Activated T-helper 9 cell treated with anti-CD3 and anti-CD28 coated beads, Interleukin-2, amount 50 U/mL, for 16 hours (primary cell): ENCODE measurements around the gene ASTN1.
"Not testable (repeated sequence)": the region's sequence is repeated elsewhere in the genome, so short reads cannot be mapped to it uniquely, and the experiment has no call there.

ENCODE experiments used
- DNase-seq: peaks from one replicate; pipeline ENCODE4 v3.0.0-alpha.2; 2020; ENCODE audit warnings: low read depth

Gene ASTN1

DNA sequence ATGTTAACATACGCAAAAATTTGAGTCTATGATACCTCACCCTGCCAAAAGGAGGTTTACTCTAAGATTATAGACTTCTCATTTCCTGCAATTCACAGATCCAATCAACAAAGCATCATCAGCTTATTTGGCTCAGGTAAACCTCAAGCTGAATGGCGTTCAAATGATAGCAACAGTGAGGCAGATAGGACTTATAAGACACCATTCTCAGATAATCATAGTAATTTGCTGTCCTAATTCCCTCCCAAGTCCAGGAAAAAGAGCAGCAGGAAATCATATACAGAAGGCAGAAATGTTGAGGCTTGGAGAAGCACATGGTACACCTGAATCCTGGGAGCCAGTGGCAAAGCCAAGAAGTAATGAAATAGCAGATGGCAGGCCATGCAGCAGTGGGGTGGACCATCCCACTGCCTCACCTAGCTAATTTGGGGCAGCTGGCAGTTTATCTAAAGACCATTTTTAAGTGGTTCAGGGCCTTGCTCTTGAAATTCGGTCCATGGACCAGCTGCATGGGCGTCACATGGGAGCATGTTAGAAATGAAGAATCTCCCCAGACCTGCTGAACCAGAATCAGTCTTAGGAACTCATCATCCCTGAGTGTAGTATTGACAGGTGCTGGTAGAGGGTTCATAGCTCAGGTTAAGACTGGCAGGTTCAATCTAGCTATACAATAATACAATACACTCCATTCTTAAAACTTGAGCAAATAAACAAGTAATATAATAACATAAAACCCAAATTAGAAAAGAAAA is 57.7 kb downstream of the ASTN1 start:
- DNase-seq, result no peak

DNA sequence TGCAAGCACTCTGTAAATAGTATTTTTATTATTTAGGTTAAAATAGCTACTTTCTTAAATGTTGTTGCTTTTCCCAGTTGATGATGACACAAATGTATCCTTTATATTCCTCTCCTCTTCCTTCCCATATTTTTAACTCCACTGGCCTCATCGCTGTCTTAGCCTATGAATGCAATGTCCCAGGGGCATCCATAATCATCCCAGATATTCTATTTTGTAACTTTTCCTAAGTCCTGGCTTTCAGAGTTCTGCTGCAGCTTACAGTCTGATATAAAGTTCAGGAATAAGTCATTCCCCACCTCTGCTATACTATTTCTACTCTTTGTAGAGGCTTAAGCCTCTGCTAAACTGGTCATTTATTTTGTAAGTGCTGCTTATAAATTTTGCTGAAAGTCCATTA is 58.3 kb downstream of the ASTN1 start:
- DNase-seq, result no peak

DNA sequence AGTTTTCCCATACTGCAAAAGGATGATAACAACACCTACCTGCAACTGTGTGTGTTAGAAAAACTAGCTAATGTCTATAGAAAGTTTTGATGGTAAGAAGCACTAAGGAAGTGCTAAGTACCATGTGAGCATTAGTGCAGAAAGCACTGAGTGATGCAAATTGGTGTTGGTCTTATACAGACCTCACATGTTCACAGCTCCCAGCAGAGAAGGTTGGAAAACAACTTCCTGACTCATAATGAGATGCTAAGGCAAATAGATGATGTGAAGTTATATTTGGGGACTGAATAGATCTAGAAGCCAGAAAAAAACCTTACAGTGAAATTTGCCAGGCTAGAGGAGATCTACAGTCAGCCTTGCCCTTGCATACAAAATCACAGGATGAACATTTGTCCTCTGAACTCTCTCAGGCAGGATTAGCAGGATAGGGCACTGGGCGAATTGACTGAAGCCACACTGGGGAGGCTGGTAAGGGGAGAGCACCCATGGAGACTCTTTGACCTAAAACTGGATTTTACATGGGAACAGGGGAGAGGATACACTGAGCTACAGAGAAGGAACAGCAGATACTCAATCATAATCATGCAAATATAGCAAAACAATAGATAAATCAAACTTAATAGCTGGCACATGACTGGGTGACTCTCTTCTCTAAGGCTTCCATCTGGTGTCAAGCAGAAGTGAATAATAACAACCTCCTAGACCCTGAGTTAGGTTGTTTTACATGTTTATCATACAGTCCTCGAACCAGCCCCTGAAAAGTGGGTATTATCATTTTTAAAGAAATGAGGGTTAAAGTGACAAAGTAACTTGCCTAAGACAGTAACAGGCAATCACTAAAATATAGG is 61.3 kb downstream of the ASTN1 start:
- no peak for DNase-seq

DNA sequence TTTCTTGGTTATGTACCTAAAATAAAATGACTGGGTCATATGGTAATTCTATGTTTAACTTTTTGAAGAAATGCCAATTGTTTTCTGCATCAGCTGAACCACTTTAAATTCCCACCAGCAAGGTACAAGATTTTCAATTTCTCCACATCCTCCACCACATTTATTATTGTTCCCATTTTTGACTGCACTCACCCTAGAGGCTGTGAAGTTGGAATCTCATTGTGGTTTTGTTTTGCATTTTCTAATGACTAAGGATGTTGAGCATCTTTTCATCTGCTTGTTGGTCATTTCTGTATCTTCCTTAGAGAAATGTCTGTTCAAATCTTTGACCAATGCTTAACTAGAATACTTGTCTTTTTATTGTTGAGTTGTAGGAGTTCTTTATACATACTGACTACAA is 72.5 kb downstream of the ASTN1 start:
- no peak for DNase-seq

DNA sequence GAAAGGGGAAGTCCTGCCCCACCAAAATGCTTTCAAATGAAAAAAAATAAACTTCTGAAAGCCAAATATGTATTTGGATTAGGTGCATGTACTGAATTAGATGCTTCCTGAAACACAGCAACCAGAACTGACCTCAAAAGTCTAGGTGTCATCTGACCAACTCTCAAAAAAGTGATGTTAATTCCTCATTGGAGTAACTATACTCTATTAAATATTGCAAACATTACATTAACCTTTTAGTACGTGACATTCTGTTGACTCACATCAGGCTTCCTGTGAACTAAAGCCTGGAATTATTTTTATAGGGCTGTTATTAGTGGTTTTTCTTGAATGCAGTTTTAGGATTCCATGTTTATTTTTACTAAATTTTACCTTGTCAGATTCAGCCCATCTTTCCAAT is 73.5 kb downstream of the ASTN1 start:
- no peak for DNase-seq

DNA sequence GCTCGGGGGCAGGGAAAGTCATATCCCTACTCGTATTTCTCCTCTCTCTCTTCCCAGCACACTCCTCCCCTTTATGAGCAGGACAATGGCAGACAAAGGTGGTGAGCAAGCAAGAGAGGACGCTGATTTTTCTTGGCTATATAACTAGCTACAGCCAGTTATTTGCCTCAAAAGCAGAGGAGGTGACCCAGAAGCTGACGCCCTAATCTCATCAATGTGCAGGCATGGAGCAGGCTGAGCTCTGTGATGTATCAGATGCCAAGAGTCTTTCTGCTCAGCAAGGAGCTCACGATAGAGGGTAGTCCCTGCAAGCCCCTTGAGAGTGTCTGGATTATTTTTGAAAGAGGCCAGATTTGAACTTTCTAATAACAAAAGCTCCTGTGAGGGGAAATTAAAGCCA is 75.5 kb downstream of the ASTN1 start:
- no peak for DNase-seq

DNA sequence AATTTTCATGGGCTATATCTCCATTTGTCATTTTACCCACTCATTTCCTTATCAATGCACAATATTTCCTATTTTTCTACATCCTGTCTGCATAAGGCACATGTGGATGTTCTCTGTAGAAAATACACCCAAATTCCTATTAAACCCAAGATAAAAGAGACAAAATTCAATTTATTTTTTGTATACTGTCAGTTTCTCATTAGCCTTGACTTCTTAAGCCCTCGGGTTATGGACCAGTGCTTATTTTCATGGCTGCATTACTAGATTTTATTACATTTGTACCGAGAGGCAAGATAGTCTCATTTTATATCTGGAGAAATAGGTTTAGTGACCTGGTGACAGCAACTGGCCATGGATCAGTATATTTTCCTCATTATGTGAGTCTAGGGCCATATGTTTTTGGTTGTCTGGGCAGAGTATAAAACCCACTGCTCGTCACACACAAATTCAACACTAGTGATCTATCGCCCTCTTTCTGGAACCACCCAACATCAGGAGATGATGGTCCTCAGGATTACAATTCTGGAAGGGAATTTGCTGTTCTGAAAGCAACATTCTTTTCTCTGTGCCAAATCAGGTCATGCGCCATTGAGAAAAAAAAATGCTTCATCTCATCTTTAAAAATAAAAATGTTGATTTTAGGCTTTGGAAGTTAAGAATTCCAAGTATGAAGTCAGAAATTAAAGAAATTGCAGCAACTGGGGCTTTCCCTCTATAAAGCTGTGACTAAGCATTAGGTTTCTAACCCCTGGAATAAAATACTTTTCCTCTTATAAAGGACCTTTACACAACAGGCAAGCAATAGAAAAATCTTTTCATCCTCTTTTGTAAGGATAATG is 81.4 kb downstream of the ASTN1 start:
- no peak for DNase-seq

DNA sequence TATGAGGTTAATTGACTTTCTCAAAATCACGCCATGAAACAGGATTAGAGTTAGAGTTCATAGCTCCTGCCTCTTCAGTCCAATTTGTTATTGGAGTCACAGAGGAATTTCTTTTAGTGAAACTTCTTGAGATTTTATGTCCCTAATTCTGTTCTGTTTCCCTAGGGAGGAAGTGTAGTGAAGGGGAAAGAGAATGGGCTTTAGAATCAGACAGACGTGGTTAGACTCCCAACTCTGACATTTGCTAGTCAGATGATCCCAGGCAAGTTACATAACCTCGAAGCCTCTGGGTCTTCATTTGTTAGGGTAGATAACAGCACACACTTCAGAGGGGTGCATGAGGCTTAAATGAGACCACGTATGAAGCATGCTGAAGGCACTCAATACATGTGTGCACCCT is 83.9 kb downstream of the ASTN1 start:
- no peak for DNase-seq

DNA sequence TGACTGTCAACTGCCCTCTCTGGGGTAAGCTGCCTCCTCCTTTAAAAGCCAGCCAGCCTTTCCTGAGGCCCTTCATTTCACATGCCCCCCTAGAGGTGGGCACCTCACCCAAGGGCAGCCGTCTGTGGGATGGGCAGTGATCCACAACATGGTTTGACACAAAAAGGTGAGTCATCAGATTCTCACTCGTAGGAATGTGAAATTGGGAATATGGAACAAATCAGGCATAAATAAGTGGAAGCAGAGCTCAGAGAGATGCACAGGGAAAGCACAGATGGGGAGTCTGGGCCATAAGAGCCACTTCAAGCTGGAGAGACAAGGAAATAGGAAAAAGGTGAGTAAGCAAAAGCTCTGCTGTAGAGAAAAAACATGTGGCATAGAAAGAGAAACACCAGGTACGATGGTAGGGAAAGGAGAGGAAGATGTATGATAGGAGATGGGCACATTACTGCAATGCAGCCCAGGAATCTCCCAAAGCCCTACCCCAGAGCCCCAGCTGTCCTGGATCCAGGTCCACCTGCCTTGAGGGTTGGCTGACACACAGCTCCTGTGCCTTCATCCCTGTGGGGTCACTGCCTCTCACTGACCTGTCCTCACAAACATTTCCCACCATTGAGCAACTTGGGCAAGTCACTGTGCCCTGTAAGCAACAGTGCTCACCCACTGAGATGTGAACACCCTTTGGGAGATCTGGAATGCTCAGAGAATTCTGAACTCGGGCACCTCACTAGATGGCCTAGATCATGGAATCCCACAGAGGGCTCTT is 86.6 kb downstream of the ASTN1 start:
- no peak for DNase-seq

DNA sequence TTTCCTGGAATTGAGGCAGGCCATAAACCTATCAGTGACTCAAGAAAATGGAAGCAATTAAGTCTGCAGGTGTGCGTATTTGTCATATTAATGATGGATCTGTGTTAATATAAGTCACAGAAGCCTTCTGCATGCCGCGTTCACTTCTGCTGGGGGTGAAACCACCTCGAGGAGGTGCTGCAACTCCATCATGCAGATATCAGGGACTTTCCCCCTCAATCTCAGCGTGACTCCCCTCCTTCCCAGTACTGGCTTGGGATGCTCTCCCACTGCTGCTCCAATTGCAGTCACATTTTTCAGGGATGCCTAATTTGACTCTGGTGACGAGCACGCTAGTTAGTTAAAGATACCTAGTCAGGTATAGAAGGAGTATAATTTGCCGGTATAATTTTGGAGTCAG is 87.5 kb downstream of the ASTN1 start:
- no peak for DNase-seq

DNA sequence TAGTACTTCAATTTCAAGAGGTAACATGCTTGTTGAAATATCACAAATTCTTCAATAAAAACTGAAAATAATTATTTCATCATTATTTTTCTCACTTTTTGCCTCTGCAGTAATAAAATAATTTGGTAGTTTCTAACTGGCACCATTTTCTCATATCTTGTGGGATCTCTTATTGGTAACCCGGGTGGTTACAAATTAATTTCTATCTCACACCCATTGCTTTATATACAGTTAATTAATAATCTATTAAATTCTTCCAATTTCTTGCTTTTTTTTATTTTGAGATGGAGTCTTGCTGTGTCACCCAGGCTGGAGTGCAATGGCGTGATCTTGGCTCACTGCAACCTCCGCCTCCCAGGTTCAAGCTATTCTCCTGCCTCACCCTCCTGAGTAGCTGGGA is 89.7 kb downstream of the ASTN1 start:
- not testable (repeated sequence) for DNase-seq

DNA sequence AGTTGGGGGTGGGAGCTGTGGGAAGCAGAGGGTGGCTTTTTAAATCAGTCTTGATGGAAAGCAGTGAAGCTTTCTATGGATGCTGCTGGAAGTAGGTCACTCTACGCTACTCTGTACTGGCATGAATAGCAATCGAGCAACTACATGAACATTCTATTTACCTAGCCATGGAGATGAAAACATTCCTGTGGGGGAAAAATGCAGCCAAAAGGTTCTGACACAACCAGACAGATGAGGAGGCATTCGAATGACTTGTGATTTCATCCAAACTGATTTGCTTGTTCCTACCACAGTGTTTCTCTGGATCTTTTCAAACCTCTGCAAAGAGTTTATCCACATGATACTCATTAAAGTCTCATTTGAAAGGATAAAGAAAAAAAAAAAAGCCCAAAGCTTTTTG is 95.0 kb downstream of the ASTN1 start:
- no peak for DNase-seq

DNA sequence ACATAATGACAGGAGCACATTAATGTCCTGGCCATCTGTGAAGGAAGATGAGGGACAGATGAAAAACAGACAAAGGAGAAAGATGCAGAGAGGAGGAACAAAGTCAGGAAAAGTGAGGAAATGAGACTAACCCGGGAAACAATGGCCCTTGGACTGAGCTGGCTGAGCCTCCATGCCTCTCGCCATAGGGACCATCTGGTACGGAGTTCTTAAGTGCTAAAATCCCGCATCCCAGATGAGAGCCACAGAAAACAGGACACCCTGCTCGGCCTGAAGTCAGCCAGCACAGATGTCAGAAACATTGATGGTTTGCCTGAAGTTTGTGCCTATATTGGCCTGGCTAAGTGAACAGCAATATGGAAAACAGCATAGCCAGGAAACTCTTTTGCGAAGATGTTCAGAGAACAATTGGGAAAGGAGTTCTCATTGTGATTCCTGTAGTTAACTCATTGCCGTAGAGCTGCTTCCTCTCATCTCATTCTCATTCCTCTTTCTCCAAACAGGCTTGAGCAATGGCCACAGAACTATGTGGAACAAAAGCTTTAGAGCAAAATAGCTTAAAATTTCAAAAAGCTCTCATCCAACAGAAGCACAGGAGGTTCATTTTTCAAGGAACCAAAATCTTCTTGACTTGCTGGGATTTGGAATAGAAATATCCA is 96.6 kb downstream of the ASTN1 start:
- DNase-seq, result no peak

DNA sequence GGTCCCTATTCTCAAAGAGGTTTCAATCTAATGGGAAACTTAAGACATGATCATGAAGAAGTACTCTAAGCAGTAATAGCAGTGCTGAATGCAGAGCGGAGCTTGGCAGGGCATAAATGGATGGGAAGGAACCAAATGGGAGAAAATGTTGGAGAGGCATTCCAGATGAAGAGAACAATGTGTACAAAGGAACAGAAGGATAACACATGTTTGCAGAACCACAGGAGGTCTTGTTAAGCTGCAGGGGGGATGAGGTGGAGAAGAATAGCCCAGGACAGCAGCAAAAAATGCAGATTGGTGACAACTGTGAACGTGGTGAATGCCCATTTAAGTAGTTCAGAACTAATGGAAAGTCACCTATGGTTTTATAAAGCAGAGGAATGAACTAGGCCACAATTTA is 99.1 kb downstream of the ASTN1 start:
- no peak for DNase-seq

DNA sequence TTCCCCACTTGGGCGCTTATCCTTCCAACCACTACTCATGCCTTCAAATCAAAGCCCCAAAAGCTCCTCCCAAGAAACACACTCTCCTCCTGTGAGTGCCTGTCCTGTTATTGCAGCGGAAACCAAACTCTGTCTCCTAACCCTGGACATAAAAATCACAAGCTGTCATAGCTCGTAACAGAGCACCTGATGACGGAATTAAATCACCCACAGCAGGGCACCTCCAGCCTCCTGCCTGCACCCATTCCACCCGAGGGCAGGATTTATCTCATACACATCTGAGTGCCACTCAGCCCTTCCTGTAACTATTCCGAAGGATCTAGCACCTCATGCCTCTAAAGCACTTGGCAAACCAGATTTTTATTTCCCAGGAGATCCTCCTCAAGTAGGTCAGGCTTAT is 100.9 kb downstream of the ASTN1 start:
- DNase-seq, result no peak

DNA sequence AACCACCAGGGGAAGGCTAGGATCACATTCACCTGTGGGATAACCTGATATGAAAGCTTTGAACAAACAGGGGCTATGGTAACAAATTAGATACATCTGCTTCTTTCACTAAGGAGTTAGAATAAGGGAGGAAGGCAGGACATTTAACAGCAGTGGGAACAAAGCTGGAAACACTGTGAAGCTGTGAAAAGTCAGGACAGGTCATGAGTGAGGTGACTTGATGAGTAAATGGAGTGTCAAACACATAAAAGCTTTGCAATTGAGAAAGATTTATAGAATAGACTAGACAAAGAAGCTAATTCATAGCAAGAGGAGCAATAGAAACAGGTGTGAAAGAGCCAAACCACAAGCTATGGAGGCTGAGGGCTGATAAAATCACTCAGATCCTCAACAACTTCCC is 110.0 kb downstream of the ASTN1 start:
- no peak for DNase-seq

DNA sequence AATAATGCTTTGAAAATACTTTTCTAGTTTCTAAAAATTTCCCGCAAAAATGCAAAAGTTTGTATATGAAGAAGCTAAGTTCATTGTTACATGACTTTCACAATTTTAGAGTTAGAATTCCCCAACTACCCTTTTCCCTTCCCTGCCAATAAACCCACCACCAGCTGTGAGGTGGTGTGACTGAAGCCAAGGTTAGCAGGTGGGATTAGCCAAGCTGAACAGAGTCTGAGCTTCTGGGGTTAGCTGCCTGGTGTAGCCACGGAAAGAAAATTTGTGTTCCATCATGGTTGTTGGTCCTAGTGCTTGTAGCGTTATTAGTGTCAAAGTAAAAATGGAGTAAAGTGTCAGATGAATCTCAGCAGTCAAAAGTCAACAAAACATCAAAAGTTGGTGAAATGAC is 110.9 kb downstream of the ASTN1 start:
- no peak for DNase-seq

DNA sequence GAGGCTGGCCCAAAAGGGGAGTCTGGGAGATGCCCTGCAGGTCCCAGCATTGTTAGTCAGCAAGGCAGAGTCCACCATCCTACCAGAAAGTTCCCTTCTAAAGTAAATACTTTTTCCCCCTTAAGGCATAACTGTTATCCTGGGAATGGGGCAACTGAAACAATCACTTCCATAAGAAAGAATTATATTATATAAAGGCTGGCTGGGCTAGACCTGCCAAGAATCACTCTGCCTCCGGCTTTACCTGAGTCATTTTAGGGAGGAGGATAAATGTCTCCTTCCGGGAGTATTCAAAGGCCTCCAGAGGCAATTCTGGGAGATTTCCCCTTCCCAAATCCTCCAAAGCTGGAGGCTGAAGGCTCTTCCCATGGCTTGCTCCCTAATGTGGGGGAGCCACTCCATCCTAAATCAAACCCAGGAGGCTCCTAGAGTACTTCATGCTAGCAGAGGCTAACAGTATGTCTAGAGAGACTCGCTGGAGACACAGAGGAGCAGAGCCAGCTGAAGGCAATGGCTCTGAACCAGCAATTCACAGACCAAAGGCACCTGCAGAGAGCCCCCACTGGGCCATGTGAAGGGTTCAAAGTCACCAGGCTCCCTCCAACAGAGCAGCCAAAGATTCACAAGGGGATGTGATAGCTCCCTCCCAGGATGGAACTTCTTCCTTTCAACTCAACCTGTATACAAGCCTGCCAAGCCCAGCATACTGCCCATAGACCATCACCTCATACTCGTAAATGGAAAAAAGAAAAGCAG is 116.0 kb downstream of the ASTN1 start:
- DNase-seq, result no peak

DNA sequence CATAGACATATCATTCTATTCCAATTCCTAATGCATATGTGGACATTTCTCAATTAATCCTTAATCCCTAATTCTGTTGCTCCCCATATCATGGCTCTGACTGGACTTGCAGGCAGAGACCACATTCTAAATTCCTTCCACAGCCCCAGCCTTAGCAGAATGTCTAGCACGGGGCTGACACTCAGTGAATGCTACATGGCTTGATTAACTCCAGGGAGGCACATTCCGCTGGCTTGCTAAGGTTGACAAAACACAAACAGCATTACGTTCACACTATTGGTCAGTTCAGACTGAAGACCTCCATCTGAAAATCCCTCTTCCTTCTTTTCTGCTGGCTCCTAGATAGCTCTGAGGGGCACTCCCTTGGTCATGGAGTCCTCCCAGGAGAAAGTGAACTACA is 119.4 kb downstream of the ASTN1 start:
- no peak for DNase-seq

DNA sequence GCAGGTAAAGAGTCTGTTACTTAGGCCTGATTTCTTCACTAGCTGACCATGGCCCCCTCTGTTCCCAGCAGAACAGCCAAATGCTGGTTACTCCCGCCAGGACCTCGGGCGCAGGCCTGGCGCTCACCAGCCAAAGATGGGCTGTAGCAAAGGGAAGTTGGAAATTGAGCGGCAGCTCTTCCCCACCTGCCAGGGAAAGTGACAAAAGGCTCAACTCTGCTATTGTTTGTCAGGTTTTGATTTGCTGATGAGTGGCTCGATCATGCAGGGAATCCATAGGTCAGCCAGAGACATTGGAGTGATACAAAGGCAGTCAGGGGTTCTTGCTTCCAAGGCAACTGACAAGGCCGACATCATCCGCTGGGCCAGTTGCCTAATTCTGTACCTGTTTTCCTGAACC is 120.1 kb downstream of the ASTN1 start:
- DNase-seq, result no peak

DNA sequence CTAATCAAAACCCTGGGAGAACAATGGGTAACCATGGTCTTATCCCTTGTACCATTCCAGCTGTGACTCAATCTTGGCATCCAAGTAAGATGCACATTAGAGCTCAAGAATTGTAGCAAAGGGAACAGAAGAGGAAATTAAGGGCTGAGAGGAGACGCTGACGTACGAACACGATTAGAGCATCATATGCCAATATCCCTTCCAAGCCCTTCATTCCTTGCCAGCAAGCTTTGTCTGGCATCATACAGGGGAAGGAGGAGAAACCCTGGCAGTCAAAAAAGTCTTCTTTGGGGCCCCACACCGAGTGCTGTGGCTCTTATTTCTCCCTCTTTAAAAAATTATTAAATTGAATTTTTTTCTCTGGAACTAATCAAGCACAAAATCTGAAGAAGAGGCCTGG is 120.9 kb downstream of the ASTN1 start:
- no peak for DNase-seq
